Activated T-helper 1 cell treated with anti-CD3 and anti-CD28 coated beads, Interleukin-12 subunit alpha, Interleukin-12 subunit beta, Interleukin-2, Interleukin-4 antibody, amounts not matched to agents 30 ng/mL and 10 ng/mL and 1 ng/mL, durations not matched to agents 14 hours and 24 hours and 36 hours (primary cell): ENCODE data around the gene PEMT. TPM values are rescaled to one million over a fixed set of nuclear protein-coding genes. Genes with fewer than 3 reads are reported as not detected.

Source experiments
- DNase-seq: peaks from one replicate; pipeline ENCODE4 v3.0.0; 2021; ENCODE audit warnings: low spot score
- H3K27ac Mint-ChIP-seq: one replicate; pipeline ENCODE4 v1.8.0; 2021; ENCODE audit warnings: mild to moderate bottlenecking, mixed read lengths
- H3K27me3 Mint-ChIP-seq: one replicate; pipeline ENCODE4 v1.8.0; 2022; ENCODE audit warnings: mild to moderate bottlenecking, moderate library complexity, mixed read lengths; ENCODE audit not compliant: insufficient read depth
- H3K36me3 Mint-ChIP-seq: one replicate; pipeline ENCODE4 v1.8.0; 2021; ENCODE audit warnings: low read depth, mixed read lengths
- H3K4me1 Mint-ChIP-seq: one replicate; pipeline ENCODE4 v1.8.0; 2021; ENCODE audit warnings: low read depth, mixed read lengths
- H3K4me3 Mint-ChIP-seq: one replicate; pipeline ENCODE4 v1.8.0; 2021; ENCODE audit warnings: mild to moderate bottlenecking, moderate library complexity, mixed read lengths
- H3K9me3 Mint-ChIP-seq: one replicate; pipeline ENCODE4 v1.8.0; 2021; ENCODE audit warnings: mixed read lengths
- intact Hi-C: fragments of 100-400 bp; cut with micrococcal nuclease; formaldehyde crosslinking; loops from one replicate; pipeline ENCODE4 v1.15.1; 2024
- total RNA-seq: library from RNA; stranded (reverse); gene quantifications from 2 replicates; pipeline ENCODE4 v1.2.3, GENCODE V29; 2022

The PEMT gene
- total RNA-seq, 1 donor from 2014 or later: 45.1 TPM

DNA sequence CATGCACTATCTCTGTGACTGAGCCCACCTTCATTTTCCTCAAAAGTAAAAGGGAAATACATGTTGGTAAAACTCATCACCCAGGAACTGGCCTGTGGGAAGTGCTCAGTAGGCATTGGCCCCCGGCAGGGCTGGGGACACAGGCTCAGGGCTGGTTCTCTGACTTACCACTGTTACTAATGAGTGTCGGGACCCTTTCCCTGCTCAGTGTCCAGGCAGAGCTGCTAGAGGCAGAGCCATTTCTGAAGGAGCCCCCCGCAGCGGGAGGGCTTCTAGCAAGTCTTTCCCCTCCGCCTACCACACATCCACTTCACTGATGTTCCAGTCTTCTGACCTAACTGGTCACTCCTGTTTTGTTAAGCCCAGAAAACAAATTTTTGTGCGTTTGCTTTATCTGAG lies 1.7 kb upstream of the PEMT start:
- H3K4me1 Mint-ChIP-seq: peaks cover 18% of the 10 kb centered on the region
- peaks cover 3% of the 10 kb centered on the region for H3K36me3 Mint-ChIP-seq
- no peaks in the 10 kb centered on the region for H3K27me3 Mint-ChIP-seq
- no peaks in the 10 kb centered on the region for H3K9me3 Mint-ChIP-seq
- H3K27ac Mint-ChIP-seq: no peak overlapping the region
- DNase-seq: no peak
- intact Hi-C loops: loop anchor here (5.0 kb wide), 3 partner anchors 356 to 724 kb away; partner anchors contain the start of genes FLCN and SMCR8
- H3K4me3 Mint-ChIP-seq: peak overlapping the region; percentile 98

DNA sequence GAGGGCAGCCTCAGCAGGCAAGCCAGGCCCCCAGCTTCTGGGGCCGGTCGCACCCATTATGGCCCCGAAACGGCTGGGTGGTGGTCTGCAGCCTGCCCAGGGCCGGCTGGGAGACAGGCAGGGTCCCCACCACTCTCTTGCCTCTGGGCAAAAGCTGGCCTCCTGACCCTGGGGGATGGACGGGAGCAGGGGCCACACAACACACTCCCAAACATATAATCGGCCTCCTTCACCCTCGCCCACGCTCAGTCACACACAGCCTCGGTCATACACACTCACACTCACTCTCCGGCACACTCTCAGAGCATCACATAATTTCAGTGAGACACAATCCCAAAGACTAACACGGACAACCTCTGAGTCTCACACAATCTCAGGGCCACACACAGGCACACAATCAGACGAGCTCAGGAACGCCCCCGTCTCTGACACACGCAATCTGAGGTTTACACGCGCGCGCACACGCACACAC lies 589 bp downstream of the PEMT start:
- Mint-ChIP-seq H3K27me3 (no peaks in the 10 kb centered on the region), H3K4me1 (peaks cover 18% of the 10 kb centered on the region)
- intact Hi-C loops: loop anchor here (1.0 to 5.0 kb wide), 12 partner anchors 95 to 726 kb away; partner anchors contain the start of genes ALKBH5, ATPAF2, COPS3 and DRC3

GRCh38 chr17:17590141-17590751 lies 1.3 kb downstream of the PEMT start:
- Mint-ChIP-seq H3K9me3 (no peaks in the 10 kb centered on the region), H3K4me1 (peaks cover 18% of the 10 kb centered on the region), H3K36me3 (peaks cover 3% of the 10 kb centered on the region), H3K27ac (peak overlapping the region; percentile 94), H3K4me3 (peak overlapping the region; percentile 98), H3K27me3 (no peaks in the 10 kb centered on the region)
- intact Hi-C loops: loop anchor here (2.0 to 5.0 kb wide), 5 partner anchors 285 to 727 kb away; partner anchors contain the start of genes ATPAF2, FLCN, GID4 and SMCR8
- DNase-seq: no peak

More for the DNA sequence above, 589 bp downstream of the PEMT start:
- H3K36me3 Mint-ChIP-seq: peaks cover 3% of the 10 kb centered on the region
- DNase-seq: no peak
- H3K9me3 Mint-ChIP-seq: no peaks in the 10 kb centered on the region
- H3K4me3 Mint-ChIP-seq: peak overlapping the region; percentile 98
- H3K27ac Mint-ChIP-seq: peak overlapping the region; percentile 94

- intact Hi-C loops: no loop called here
- DNase-seq: no peak
- Mint-ChIP-seq H3K4me3 (no peak overlapping the region), H3K36me3 (peaks cover 3% of the 10 kb centered on the region), H3K27ac (no peak overlapping the region), H3K27me3 (no peaks in the 10 kb centered on the region), H3K9me3 (no peaks in the 10 kb centered on the region), H3K4me1 (peaks cover 18% of the 10 kb centered on the region)
These were observed 3.7 kb downstream of the PEMT start for GRCh38 chr17:17587614-17588337.

DNA sequence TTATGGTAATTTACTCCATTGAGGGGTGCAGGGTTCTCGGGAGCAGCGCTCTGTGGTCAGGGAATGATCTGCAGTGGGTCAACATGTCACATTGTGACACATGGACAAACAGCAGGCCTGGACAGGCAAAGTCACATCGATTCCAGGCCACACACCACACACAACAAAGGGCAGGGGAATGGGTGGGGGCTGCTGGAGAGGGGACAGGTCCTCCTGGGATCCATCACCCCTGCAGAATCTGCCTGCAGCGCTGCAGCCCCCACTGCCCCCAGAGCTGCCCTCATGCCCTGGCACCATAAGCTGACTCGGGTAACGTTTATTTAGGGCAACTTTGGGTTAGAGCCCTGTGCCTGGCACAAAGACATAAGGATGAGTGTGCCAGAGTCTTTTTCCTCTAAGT lies 9.1 kb downstream of the PEMT start:
- Mint-ChIP-seq H3K27me3 (no peaks in the 10 kb centered on the region), H3K4me1 (no peaks in the 10 kb centered on the region), H3K4me3 (no peak overlapping the region), H3K36me3 (no peaks in the 10 kb centered on the region), H3K9me3 (no peaks in the 10 kb centered on the region), H3K27ac (no peak overlapping the region)
- DNase-seq: no peak
- intact Hi-C loops: no loop called here

DNA sequence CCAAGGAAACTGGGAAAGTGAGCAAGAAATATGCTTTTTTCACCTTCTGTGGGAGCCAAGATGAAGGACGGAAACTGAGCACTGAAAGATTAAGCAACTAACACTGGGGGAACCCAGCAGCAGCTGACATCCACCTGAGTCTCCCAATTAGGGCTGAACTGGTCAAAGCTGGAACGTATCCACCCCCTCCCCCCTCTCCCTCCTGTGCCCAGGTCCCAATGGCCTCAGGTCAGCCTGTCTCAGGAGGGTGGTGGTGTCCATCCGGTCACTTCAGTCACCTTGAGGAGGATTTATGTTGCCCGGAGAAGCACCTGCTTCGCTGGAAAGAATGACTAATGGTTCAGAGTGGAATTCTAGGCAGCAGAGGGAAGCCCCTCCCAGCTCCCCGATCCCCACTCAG lies 10.0 kb downstream of the PEMT start:
- Mint-ChIP-seq H3K9me3 (no peaks in the 10 kb centered on the region), H3K27me3 (no peaks in the 10 kb centered on the region), H3K4me1 (no peaks in the 10 kb centered on the region), H3K4me3 (no peak overlapping the region), H3K27ac (no peak overlapping the region), H3K36me3 (no peaks in the 10 kb centered on the region)
- DNase-seq: no peak
- intact Hi-C loops: no loop called here

GRCh38 chr17:17580662-17581470 lies 10.6 kb downstream of the PEMT start:
- Mint-ChIP-seq H3K4me1 (no peaks in the 10 kb centered on the region), H3K9me3 (no peaks in the 10 kb centered on the region), H3K27me3 (no peaks in the 10 kb centered on the region), H3K27ac (no peak overlapping the region), H3K4me3 (no peak overlapping the region), H3K36me3 (no peaks in the 10 kb centered on the region)
- DNase-seq: no peak
- intact Hi-C loops: no loop called here

DNA sequence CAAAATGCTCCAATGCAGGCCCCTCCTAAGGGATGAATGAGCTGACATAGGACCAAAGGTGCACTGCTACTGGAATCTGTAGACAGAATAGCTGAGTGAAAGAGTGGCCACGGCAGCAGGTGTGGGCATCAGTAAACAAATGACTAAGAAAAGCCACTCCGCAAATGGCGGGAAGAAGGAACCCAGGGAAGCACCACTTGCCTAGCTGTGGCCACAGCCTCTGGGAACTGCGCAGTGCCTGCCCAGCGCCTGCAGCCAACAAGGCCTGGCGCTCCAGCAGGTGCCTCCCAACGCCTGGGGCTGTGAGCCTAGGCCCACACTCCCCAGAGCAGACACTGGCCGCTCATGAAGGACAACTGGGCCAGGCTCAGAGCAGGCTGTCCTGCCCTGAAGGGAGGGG lies 11.8 kb downstream of the PEMT start:
- Mint-ChIP-seq H3K36me3 (no peaks in the 10 kb centered on the region), H3K9me3 (no peaks in the 10 kb centered on the region), H3K4me3 (no peak overlapping the region), H3K4me1 (no peaks in the 10 kb centered on the region), H3K27ac (no peak overlapping the region), H3K27me3 (no peaks in the 10 kb centered on the region)
- intact Hi-C loops: no loop called here
- no peak for DNase-seq

DNA sequence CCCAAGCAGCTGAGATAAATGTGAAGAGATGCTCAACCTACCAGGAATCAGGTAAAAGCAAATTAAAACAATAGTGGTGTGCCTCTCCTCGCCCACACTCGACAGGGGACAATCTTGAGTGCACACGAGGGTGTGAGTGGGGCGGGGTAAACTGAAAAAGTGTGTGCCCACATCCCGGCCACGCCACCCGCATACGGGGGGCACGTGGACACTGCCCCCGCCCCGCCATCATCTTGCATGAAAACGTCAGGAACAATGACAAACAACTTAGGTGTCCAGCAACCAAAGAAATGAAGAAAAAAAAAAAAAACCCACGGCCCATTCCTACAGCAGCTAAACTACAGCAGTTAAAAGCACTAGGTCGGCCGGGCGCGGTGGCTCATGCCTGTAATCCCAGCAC lies 14.1 kb downstream of the PEMT start:
- no peak overlapping the region for H3K4me3 Mint-ChIP-seq
- intact Hi-C loops: no loop called here

DNA sequence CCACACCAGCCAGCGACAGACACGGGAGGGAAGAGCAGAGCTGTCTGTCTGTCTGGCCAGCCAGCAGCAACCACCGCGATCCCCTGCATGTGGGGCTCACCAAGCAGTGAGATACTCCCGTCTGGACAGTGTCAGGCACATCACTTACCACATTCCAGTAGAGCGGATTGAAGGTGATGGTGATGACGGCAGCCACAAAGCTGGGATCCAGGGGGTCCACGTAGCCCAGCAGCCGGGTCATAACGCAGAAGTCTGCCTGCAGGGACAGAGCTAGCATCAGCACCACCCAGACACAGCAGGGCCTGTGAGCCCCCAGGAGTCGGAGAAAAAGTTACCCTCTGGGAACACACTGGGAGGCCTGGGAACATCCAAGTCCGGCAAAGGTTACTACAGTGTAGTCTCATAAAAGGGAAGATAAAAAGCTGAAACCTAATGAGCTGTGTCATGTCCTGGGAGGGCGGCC lies 14.7 kb downstream of the PEMT start:
- intact Hi-C loops: no loop called here
- H3K27ac Mint-ChIP-seq: no peak overlapping the region
- H3K4me3 Mint-ChIP-seq: no peak overlapping the region
- no peak for DNase-seq
- no peaks in the 10 kb centered on the region for H3K36me3 Mint-ChIP-seq
- H3K9me3 Mint-ChIP-seq: no peaks in the 10 kb centered on the region
- no peaks in the 10 kb centered on the region for H3K27me3 Mint-ChIP-seq
- H3K4me1 Mint-ChIP-seq: no peaks in the 10 kb centered on the region

More for the DNA sequence above, 14.1 kb downstream of the PEMT start:
- Mint-ChIP-seq H3K9me3 (no peaks in the 10 kb centered on the region), H3K27me3 (no peaks in the 10 kb centered on the region), H3K4me1 (no peaks in the 10 kb centered on the region), H3K27ac (no peak overlapping the region), H3K36me3 (no peaks in the 10 kb centered on the region)
- no peak for DNase-seq

DNA sequence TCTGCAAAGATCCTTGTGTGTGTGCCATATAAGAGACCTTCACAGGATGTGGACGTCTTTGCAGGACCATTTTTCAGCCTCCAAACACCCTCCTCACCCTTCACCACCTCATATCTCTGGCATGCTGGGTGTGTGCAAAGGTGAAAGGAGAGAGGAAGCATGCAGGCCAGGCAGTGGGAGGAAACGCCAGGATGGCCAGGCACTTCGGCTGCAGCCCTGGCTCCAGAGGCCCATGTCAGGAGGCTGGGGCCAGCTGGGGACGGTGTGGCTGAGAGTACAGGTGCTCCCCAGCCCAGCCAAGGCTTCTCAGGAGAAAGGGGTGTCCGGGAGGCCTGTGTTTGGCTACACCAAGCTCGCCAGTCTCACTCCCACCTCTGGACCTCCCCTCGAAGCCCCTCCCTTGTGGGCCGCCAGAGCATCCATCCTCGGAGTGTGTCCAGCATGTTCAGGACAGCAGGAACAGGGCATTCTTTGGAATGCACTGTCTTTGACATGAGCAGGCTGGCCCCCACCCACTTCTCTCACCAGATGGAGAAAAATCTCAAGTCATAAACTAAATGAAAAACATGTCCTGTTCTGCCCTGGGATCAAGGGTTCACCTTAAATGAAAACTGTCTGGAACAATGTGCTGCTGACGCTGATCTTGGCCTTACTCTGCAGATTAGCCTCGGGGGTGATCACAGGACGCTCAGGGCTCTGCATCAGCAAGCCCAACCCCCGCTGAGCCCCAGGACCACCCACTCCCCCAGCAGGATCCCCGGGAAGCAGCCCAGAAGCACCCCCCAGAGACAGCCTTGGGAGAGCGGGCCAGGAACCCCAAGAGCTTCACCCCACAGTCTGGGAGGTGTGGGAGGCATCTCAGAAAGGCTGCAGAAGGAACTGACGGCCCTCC lies 15.9 kb downstream of the PEMT start:
- H3K4me3 Mint-ChIP-seq: no peak overlapping the region
- H3K4me1 Mint-ChIP-seq: no peaks in the 10 kb centered on the region
- DNase-seq: no peak
- no peak overlapping the region for H3K27ac Mint-ChIP-seq
- intact Hi-C loops: no loop called here
- H3K9me3 Mint-ChIP-seq: no peaks in the 10 kb centered on the region
- H3K27me3 Mint-ChIP-seq: no peaks in the 10 kb centered on the region
- H3K36me3 Mint-ChIP-seq: no peaks in the 10 kb centered on the region

- peaks cover 1% of the 10 kb centered on the region for H3K27me3 Mint-ChIP-seq
- no peak overlapping the region for H3K27ac Mint-ChIP-seq
- H3K4me1 Mint-ChIP-seq: no peaks in the 10 kb centered on the region
- no peak overlapping the region for H3K4me3 Mint-ChIP-seq
- H3K36me3 Mint-ChIP-seq: no peaks in the 10 kb centered on the region
- no peak for DNase-seq
- intact Hi-C loops: no loop called here
- H3K9me3 Mint-ChIP-seq: no peaks in the 10 kb centered on the region
These were observed 17.6 kb downstream of the PEMT start for GRCh38 chr17:17573912-17574311.
